Choroid plexus epithelial cell (primary cell): Measurements from ENCODE around the gene RC3H2.
"Not testable (repeated sequence)": the region's sequence is repeated elsewhere in the genome, so short reads cannot be mapped to it uniquely, and the experiment has no call there.

Experiments used
- DNase-seq: peaks from one replicate; pipeline ENCODE4 v3.0.0-alpha.2; 2010; ENCODE audit warnings: low read depth
- H3K4me3 ChIP-seq: 2 replicates; pipeline ENCODE4 v1.5.1; 2011; ENCODE audit warnings: low read depth, mild to moderate bottlenecking, control low read depth, low read length, moderate library complexity
- TF ChIP-seq, protein P1 (sequence below): conservative IDR thresholded peaks from 2 replicates; pipeline ENCODE4 v1.5.1; 2011; ENCODE audit warnings: low read depth, mild to moderate bottlenecking, control low read depth, inconsistent platforms, low read length, moderate library complexity

The RC3H2 gene

GRCh38 chr9:122844137-122844536 is 61.0 kb downstream of the RC3H2 start:
- TF ChIP-seq, protein P1, sequence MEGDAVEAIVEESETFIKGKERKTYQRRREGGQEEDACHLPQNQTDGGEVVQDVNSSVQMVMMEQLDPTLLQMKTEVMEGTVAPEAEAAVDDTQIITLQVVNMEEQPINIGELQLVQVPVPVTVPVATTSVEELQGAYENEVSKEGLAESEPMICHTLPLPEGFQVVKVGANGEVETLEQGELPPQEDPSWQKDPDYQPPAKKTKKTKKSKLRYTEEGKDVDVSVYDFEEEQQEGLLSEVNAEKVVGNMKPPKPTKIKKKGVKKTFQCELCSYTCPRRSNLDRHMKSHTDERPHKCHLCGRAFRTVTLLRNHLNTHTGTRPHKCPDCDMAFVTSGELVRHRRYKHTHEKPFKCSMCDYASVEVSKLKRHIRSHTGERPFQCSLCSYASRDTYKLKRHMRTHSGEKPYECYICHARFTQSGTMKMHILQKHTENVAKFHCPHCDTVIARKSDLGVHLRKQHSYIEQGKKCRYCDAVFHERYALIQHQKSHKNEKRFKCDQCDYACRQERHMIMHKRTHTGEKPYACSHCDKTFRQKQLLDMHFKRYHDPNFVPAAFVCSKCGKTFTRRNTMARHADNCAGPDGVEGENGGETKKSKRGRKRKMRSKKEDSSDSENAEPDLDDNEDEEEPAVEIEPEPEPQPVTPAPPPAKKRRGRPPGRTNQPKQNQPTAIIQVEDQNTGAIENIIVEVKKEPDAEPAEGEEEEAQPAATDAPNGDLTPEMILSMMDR, result no peak
- no peak overlapping the region for H3K4me3 ChIP-seq
- DNase-seq, result no peak

DNA sequence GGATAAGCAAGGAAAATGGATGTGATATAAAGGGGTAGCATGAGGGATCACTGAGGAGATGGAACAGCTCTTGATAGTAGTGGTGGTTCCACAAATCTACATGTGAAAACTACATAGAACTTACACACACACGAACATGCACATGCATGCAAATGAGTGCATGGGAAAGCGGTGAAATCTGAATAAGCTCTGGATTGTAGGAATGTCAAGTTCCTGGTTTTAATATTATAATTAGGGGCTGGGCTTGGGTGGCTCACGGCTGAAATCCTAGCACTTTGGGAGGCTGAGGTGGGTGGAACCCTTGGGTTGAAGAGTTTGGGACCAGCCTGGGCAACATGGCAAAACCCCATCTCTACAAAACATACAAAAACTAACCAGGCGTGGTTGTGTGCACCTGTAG is 63.7 kb downstream of the RC3H2 start:
- no peak for DNase-seq
- TF ChIP-seq, protein P1, result no peak

GRCh38 chr9:122838441-122838840 is 66.7 kb downstream of the RC3H2 start:
- H3K4me3 ChIP-seq, DNase-seq: not testable (repeated sequence)

More for the DNA sequence above, 63.7 kb downstream of the RC3H2 start:
- no peak overlapping the region for H3K4me3 ChIP-seq

GRCh38 chr9:122837266-122837850 is 67.8 kb downstream of the RC3H2 start:
- no peak overlapping the region for H3K4me3 ChIP-seq
- TF ChIP-seq, protein P1, result no peak
- DNase-seq, result no peak

DNA sequence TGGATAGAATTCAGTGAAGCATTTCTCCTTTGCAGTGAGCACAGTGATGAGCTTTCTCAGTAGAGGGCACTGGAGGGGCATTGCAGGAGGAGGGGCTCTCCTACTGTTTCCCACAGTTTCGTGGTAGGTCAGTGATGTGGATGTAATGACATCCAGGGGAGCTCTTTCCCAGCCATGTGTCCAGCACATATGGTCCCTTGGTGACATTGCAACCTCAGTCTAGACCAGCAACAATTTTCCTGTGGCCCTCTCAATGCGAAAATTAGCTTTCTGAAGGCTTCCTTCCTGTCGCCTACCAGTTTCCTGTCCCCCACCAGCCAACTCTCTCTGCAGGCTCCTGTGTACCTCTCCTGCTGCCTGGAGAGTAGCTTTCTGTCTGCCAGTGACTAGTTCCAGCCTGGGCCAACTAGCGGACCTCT is 69.8 kb downstream of the RC3H2 start:
- TF ChIP-seq, protein P1, result peak; percentile 12
- H3K4me3 ChIP-seq, result no peak overlapping the region
- no peak for DNase-seq

DNA sequence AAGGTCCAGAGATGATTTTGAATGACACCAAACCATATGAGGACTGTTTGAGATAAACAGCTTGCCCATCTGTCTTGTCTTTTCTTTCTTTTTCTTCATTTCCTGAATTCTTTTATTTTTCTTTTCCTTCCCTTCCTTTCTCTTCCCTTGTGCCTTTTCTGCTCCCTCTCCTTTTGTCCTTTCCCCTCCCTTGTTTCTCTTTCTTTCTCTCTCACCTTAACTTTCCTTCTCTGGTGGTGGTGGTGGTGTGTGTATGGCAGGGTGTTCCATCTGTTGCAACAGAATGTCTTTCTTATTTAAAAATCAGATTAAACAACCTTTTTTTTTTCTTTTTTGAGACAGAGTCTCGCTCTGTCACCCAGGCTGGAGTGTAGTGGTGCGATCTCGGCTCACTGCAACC is 73.0 kb downstream of the RC3H2 start:
- TF ChIP-seq, protein P1, result no peak
- no peak for DNase-seq

GRCh38 chr9:122828965-122829284 is 76.2 kb downstream of the RC3H2 start:
- DNase-seq, result not testable (repeated sequence)
- peak overlapping the region; percentile 99 for H3K4me3 ChIP-seq

More for the DNA sequence above, 73.0 kb downstream of the RC3H2 start:
- H3K4me3 ChIP-seq, result no peak overlapping the region

DNA sequence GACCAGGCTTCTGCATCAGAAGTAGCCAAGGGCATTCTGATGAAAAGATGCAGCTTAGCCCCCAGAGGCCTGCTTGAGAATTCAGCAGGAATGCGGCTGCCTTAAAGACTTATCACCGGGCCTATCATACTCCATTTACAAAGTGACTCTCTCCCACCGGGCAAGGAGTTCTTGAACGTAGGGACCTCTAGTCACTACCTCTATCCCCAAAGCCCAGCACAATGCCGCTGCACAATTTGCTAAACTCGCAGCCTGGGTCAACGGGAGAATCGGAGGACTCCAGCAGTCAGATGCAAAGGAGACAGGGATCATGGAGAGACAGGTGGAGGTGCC is 77.4 kb downstream of the RC3H2 start:
- peak overlapping the region; percentile 99 for H3K4me3 ChIP-seq
- peak; percentile 68 for DNase-seq
- TF ChIP-seq, protein P1, result peak; percentile 12
